Measurements from ENCODE around the gene SLC24A4. TPM values are rescaled to one million over a fixed set of nuclear protein-coding genes. Genes with fewer than 3 reads are reported as not detected.

The SLC24A4 gene
- total RNA-seq, 1 experiment from 2014 or later, result not detected

DNA sequence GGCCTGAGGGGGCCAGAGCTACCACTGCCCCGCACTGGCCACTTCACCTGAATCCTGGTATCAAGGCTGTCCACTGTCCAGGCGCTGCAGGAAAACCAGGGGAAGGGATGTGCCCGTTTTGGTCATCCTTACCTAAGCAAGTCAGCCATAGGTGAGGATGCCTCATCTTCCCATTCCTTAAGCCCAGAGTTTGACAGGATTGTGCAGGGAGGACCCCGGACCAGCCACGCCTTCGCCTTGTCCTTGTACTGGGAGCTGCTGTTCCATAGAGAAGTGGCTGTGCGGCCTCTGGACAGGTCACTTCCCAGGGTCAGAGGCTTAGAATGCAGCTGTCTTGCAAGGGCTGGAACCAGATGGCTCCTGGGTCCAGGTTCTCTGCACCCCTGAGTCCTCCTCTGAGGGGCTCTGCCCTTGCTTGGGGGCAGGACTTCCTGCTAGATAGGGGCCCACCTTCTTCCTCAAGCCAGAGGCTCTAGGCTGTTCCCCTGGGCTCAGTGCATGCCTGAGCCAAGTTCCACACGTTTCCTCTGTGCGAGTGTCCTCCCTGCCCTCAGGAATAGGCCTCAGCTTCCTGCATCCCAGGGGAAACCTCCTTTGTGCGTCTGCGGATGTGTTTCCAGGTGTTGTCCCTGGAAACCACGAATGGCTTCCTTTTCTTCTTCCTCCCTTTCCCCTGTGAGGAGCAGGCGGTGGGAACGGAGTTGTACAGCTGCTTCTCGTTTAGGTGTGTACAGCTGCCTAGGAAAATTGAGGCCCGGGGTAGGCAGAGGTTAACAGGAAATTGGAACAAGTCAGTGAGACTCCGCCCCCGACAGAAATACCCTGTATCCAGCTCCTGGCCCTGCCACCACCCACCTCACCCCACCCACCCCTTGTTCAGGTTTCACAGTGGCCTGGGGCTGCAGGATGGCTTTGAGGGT is 136.3 kb downstream of the SLC24A4 start:
- no TSS peak for BruUV-seq (replicated peaks)
- Mint-ChIP-seq H3K4me1 (ENCODE audit: insufficient read depth, unreplicated experiment) (no peaks in the 10 kb centered on the region), H3K4me3 (ENCODE audit: unreplicated experiment) (no peak overlapping the region), H3K27me3 (ENCODE audit: insufficient read depth, unreplicated experiment) (no peaks in the 10 kb centered on the region), H3K9me3 (ENCODE audit: unreplicated experiment) (no peaks in the 10 kb centered on the region), H3K36me3 (ENCODE audit: insufficient read depth, unreplicated experiment) (no peaks in the 10 kb centered on the region), H3K27ac (ENCODE audit: low read depth, unreplicated experiment) (no peak overlapping the region)
- no peak for DNase-seq (ENCODE audit: unreplicated experiment)
- intact Hi-C loops (cut with micrococcal nuclease), result loop anchor here (5.0 kb wide), 3 partner anchors 148 to 302 kb away; no protein-coding TSS in a partner anchor
- TF ChIP-seq CTCF (IDR thresholded peaks at IDR 0.05; ENCODE audit: unreplicated experiment), result no peak
- ChIA-PET CTCF (interaction anchor here (0.5 to 1.0 kb wide), 3 partner anchors 39 to 360 kb away, joined by 3 to 4 read pairs (median 3); no protein-coding TSS in a partner anchor), POLR2A (no interaction called here)

- BruUV-seq (replicated peaks), result no TSS peak
- ChIA-PET CTCF (interaction anchor here (0.5 to 1.1 kb wide), 3 partner anchors 39 to 221 kb away, joined by 3 to 4 read pairs (median 4); no protein-coding TSS in a partner anchor), POLR2A (no interaction called here)
- no peak for DNase-seq (ENCODE audit: unreplicated experiment)
- Mint-ChIP-seq H3K27ac (ENCODE audit: low read depth, unreplicated experiment) (no peak overlapping the region), H3K9me3 (ENCODE audit: unreplicated experiment) (no peaks in the 10 kb centered on the region), H3K36me3 (ENCODE audit: insufficient read depth, unreplicated experiment) (no peaks in the 10 kb centered on the region), H3K4me1 (ENCODE audit: insufficient read depth, unreplicated experiment) (no peaks in the 10 kb centered on the region), H3K27me3 (ENCODE audit: insufficient read depth, unreplicated experiment) (no peaks in the 10 kb centered on the region), H3K4me3 (ENCODE audit: unreplicated experiment) (no peak overlapping the region)
- intact Hi-C loops (cut with micrococcal nuclease), result loop anchor here (5.0 kb wide), 3 partner anchors 147 to 303 kb away; no protein-coding TSS in a partner anchor
- no peak for TF ChIP-seq CTCF (IDR thresholded peaks at IDR 0.05; ENCODE audit: unreplicated experiment)
Measured at GRCh38 chr14:92459950-92460421, 137.0 kb downstream of the SLC24A4 start.

- intact Hi-C loops (cut with micrococcal nuclease), result no loop called here
- H3K4me1 Mint-ChIP-seq (ENCODE audit: insufficient read depth, unreplicated experiment), result no peaks in the 10 kb centered on the region
- DNase-seq (ENCODE audit: unreplicated experiment), result no peak
- CTCF ChIA-PET, result interaction anchor here (0.5 to 1.1 kb wide), 2 partner anchors 45 to 221 kb away, joined by 4 read pairs; no protein-coding TSS in a partner anchor
- BruUV-seq (replicated peaks), result no TSS peak
- no peaks in the 10 kb centered on the region for H3K36me3 Mint-ChIP-seq (ENCODE audit: insufficient read depth, unreplicated experiment)
- POLR2A ChIA-PET, result no interaction called here
- TF ChIP-seq CTCF (IDR thresholded peaks at IDR 0.05; ENCODE audit: unreplicated experiment), result no peak
- H3K27me3 Mint-ChIP-seq (ENCODE audit: insufficient read depth, unreplicated experiment), result no peaks in the 10 kb centered on the region
- H3K4me3 Mint-ChIP-seq (ENCODE audit: unreplicated experiment), result no peak overlapping the region
- no peaks in the 10 kb centered on the region for H3K9me3 Mint-ChIP-seq (ENCODE audit: unreplicated experiment)
- no peak overlapping the region for H3K27ac Mint-ChIP-seq (ENCODE audit: low read depth, unreplicated experiment)
Measured at GRCh38 chr14:92460541-92460915, 137.6 kb downstream of the SLC24A4 start.

GRCh38 chr14:92460916-92461579 is 138.1 kb downstream of the SLC24A4 start:
- no peak for TF ChIP-seq CTCF (IDR thresholded peaks at IDR 0.05; ENCODE audit: unreplicated experiment)
- Mint-ChIP-seq H3K4me1 (ENCODE audit: insufficient read depth, unreplicated experiment) (no peaks in the 10 kb centered on the region), H3K9me3 (ENCODE audit: unreplicated experiment) (no peaks in the 10 kb centered on the region), H3K4me3 (ENCODE audit: unreplicated experiment) (no peak overlapping the region), H3K27me3 (ENCODE audit: insufficient read depth, unreplicated experiment) (no peaks in the 10 kb centered on the region), H3K27ac (ENCODE audit: low read depth, unreplicated experiment) (no peak overlapping the region), H3K36me3 (ENCODE audit: insufficient read depth, unreplicated experiment) (no peaks in the 10 kb centered on the region)
- no peak for DNase-seq (ENCODE audit: unreplicated experiment)
- CTCF ChIA-PET, result interaction anchor here (1.1 kb wide), 1 partner anchor 220 kb away, joined by 4 read pairs; no protein-coding TSS in a partner anchor
- intact Hi-C loops (cut with micrococcal nuclease), result no loop called here
- POLR2A ChIA-PET, result no interaction called here
- BruUV-seq (replicated peaks), result no TSS peak

Data from MCF 10A (cell line).